ENCODE data around the gene HRG.

- no peak for TF ChIP-seq CTCF (optimal IDR thresholded peaks at IDR 0.05 in 1 of 3, IDR thresholded peaks at IDR 0.05 in 1 of 3, conservative IDR thresholded peaks at IDR 0.05 in 1 of 3; ENCODE audit: extremely low read depth in 1 of 3, insufficient read depth in 2 of 3, low read length in 3 of 3)
- TF ChIP-seq EZH2 (IDR thresholded peaks at IDR 0.05; ENCODE audit: low read length), result no peak
Observed at GRCh38 chr3:186643493-186643892, 22.3 kb upstream of the HRG start.

Data from keratinocyte (primary cell).